Measurements from ENCODE around the gene TBC1D12.

Gene TBC1D12

DNA sequence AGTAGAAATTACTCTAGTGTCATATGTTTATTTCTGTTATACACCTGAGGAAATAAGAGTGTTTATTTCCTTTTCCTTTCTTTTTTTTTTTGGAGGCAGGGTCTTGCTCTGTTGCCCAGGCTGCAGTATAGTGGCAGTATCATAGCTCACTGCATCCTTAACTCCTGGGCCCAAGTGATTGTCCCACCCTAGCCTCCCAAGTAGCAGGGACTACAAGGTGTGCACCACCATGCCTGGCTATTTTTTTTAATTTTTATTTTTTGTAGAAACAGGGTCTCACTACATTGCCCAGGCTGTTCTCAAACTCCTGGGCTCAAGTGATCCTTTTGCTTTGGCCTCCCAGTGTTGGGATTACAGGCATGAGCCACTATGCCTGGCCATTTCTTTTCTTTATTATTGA, 37.8 kb downstream of the TBC1D12 start:
- no peak overlapping the region for H3K4me3 ChIP-seq (ENCODE audit: low read length)
- DNase-seq (ENCODE audit: low read depth, low spot score), result no peak

DNA sequence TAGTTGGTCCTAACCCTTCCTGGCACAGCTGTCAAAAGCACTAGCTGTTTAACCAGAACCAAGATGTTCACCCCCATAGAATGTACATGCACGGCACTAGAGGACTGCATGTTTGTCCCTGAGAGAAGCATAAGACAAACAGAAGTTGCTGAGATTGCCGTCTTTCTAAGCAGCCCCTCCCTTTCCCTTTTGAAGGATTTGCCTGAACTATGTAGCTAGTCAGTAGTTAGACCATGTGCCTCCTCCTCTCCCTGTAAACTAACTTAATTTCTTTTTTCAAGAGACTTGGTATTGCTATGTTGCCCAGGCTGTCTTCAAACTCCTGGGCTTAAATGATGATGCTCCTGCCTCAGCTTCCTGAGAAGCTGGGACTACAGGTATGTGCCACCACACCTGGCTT, 40.7 kb downstream of the TBC1D12 start:
- no peak overlapping the region for H3K4me3 ChIP-seq (ENCODE audit: low read length)
- DNase-seq (ENCODE audit: low read depth, low spot score), result no peak

- DNase-seq (ENCODE audit: low read depth, low spot score), result no peak
- H3K4me3 ChIP-seq (ENCODE audit: low read length), result no peak overlapping the region
Measured at GRCh38 chr10:94443549-94443948, 41.2 kb downstream of the TBC1D12 start.

DNA sequence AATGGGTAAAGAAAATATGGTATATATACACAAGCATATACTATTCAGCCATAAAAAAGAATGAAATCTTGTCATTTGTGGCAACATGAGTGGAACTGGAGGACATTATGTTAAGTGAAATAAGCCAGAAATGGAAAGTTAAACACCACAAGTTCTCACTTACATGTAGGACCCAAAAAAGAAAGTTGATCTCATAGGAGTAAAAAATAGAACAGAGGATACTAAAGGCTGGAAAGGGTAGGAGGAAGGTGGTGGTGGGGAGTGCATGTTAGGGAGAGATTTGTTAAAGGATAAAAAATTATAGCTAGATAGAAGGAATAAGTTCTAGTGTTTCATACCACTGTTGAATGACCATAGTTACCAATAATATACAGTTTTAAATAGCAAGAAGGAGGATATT, 48.4 kb downstream of the TBC1D12 start:
- no peak for DNase-seq (ENCODE audit: low read depth, low spot score)
- no peak overlapping the region for H3K4me3 ChIP-seq (ENCODE audit: low read length)

GRCh38 chr10:94451883-94452519, 49.7 kb downstream of the TBC1D12 start:
- DNase-seq (ENCODE audit: low read depth, low spot score), result no peak

GRCh38 chr10:94456942-94457341, 54.6 kb downstream of the TBC1D12 start:
- no peak for DNase-seq (ENCODE audit: low read depth, low spot score)
- no peak overlapping the region for H3K4me3 ChIP-seq (ENCODE audit: low read length)

More at GRCh38 chr10:94451883-94452519, 49.7 kb downstream of the TBC1D12 start:
- H3K4me3 ChIP-seq (ENCODE audit: low read length), result no peak overlapping the region

DNA sequence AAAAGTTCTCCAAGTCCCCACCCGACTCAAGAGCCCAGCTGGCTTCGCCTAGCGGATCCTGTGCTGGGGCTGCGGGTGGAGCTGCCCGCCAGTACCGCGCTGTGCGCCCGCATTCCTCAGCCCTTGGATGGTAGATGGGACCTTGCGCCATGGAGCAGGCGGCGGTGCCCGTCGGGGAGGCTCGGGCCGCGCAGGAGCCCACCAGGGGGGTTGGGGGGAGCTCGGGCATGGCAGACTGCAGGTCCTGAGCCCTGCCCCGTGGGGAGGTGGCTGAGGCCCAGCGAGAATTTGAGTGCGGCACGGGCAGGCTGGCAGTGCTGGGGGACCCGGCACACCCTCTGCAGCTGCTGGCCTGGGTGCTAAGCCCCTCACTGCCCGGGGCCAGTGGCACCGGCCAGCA, 57.0 kb downstream of the TBC1D12 start:
- H3K4me3 ChIP-seq (ENCODE audit: low read length), result no peak overlapping the region
- DNase-seq (ENCODE audit: low read depth, low spot score), result no peak

GRCh38 chr10:94461503-94461902, 59.2 kb downstream of the TBC1D12 start:
- H3K4me3 ChIP-seq (ENCODE audit: low read length), result no peak overlapping the region
- no peak for DNase-seq (ENCODE audit: low read depth, low spot score)

DNA sequence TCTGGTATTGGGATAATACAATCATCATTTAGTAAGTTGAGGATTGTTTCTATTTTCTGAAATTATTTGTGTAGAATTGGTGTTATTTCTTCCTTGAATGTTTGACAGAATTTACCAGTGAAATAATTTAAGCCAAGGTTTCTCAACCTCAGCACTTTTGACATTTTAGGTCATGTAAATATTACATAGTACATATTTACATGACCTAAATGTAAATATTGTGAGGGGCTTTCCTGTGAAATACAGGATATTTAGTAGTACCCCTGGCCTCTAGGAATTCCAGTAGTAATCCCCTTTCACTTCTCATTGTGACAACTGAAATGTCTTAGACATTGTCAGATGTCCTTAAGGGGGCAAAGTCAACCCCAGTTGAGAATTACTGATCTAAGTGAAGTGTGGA, 59.8 kb downstream of the TBC1D12 start:
- DNase-seq (ENCODE audit: low read depth, low spot score), result no peak
- H3K4me3 ChIP-seq (ENCODE audit: low read length), result no peak overlapping the region

- H3K4me3 ChIP-seq (ENCODE audit: low read length), result no peak overlapping the region
- DNase-seq (ENCODE audit: low read depth, low spot score), result no peak
Measured at GRCh38 chr10:94465684-94466083, 63.3 kb downstream of the TBC1D12 start.

DNA sequence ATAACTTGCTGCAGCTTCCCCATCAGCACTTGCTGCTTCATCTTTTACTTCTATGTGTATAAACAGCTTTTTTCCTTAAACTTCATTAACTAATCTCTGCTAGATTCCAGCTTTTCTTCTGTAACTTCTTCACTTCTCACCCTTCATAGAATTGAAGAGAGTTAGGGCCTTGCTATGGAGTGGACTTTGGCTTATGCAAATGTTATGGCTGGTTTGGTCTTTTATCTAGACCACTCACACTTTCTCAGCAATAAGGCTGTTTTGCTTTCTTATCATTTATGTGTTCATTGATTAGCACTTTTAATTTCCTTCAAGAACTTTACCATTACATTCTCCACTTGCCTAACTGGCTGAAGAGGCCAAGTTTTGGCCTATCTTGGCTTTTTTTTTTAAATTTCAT, 79.1 kb downstream of the TBC1D12 start:
- H3K4me3 ChIP-seq (ENCODE audit: low read length), result no peak overlapping the region
- DNase-seq (ENCODE audit: low read depth, low spot score), result no peak

GRCh38 chr10:94483970-94484369, 81.6 kb downstream of the TBC1D12 start:
- H3K4me3 ChIP-seq (ENCODE audit: low read length), result no peak overlapping the region
- no peak for DNase-seq (ENCODE audit: low read depth, low spot score)

- DNase-seq (ENCODE audit: low read depth, low spot score), result no peak
- no peak overlapping the region for H3K4me3 ChIP-seq (ENCODE audit: low read length)
Measured at GRCh38 chr10:94485094-94485493, 82.8 kb downstream of the TBC1D12 start.

- no peak for DNase-seq (ENCODE audit: low read depth, low spot score)
- H3K4me3 ChIP-seq (ENCODE audit: low read length), result no peak overlapping the region
Measured at GRCh38 chr10:94487575-94487974, 85.2 kb downstream of the TBC1D12 start.

DNA sequence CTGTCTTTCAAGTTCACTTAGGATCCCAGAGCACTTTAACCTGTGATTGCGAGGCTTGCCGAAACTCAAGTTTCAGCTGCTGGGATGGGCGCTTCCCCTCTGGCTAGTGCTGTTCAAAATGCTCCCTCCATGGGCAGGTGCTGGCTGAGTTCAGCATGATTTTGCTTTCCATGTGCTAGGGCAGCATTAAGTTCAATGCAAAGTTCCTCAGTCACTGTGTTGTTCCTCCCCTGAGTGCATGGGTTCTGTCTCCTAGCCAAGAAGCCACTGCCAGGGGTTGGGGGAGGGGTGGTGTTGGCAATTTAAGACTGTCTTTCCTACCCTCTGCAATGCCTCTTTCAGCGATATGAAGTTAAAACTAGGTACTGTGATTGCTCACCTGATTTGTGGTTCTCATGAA, 86.8 kb downstream of the TBC1D12 start:
- DNase-seq (ENCODE audit: low read depth, low spot score), result no peak
- no peak overlapping the region for H3K4me3 ChIP-seq (ENCODE audit: low read length)

DNA sequence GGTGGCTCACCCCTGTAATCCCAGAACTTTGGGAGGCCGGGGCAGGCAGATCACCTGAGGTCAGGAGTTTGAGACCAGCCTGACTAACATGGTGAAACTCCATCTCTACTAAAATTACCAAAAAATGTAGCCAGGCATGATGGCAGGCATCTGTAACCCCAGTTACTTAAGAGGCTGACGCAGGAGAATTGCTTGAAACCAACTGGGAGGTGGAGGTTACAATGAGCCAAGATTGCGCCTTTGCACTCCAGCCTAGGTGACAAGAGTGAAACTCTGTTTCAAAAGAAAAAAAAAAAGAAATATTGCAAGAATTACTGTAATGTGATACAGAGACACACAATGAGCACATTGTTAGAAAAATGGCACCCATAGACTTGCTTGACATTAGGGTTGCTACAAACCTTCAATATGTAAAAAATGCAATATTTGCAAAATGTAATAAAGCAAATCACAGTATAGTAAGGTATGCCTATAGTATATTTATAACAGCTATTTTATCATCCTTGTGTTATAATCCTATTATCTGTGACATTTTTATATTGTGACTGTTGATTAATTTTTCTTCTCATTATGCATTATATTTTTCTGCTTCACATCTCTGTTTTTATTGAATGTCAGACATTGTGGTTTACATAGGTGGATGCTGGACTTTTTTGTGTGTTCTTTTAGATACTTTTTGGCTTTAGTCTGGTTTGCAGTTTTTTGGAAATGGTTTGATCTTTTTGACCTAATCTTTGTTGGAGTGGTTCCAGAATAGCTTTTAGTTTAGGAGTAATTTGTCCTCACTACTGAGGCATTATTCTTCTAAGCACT, 87.8 kb downstream of the TBC1D12 start:
- H3K4me3 ChIP-seq (ENCODE audit: low read length), result no peak overlapping the region
- DNase-seq (ENCODE audit: low read depth, low spot score), result no peak

DNA sequence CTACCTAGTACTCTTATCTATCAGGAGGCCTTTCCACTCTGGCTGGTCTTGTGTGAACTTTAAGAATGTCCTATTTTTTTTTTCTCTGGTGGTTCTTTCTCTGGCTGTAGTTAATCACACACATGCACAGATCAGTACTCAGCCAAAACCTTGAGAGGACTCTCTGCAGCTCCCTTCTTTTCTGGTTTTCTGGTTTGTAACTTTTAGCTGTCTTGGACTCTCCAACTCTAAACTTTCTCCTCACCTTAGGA, 88.4 kb downstream of the TBC1D12 start:
- no peak for DNase-seq (ENCODE audit: low read depth, low spot score)
- H3K4me3 ChIP-seq (ENCODE audit: low read length), result no peak overlapping the region

DNA sequence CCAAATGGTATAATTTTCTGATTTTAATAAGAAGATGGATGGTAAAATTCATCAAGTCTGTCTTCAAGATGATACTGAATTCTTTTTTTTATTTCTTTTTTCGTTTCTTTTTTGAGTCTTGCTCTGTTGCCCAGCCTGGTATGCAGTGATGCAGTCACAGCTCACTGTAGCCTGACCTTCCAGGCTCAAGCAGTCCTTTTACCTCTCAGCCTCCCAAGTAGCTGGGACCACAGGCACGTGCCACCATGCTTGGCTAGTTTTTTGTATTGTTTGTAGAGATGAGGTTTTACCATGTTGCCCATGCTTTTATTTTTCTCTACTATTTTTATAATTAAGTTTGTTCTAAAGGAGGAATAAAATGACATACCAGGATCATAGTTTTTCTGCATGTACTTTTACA, 91.1 kb downstream of the TBC1D12 start:
- no peak overlapping the region for H3K4me3 ChIP-seq (ENCODE audit: low read length)
- DNase-seq (ENCODE audit: low read depth, low spot score), result no peak

GRCh38 chr10:94496010-94496409, 93.7 kb downstream of the TBC1D12 start:
- DNase-seq (ENCODE audit: low read depth, low spot score), result no peak
- H3K4me3 ChIP-seq (ENCODE audit: low read length), result no peak overlapping the region

DNA sequence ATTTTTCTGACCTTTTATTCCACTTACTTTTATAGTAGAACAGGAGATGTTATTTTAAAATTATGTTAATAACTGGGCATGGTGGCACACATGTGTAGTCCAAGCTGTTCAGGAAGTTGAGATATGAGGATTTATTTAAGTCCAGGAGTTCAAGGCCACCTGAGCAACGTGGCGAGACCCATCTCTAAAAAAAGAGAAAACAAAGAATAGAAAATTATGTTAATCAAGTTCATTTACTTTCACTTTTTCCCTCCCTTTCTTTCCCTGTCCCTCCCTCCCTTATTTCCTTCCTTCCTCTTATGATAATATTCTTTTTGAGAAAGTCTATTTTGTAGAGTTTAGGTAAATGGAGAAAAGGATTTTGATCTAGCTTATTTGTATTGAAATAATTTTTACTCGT, 94.3 kb downstream of the TBC1D12 start:
- no peak for DNase-seq (ENCODE audit: low read depth, low spot score)
- no peak overlapping the region for H3K4me3 ChIP-seq (ENCODE audit: low read length)

DNA sequence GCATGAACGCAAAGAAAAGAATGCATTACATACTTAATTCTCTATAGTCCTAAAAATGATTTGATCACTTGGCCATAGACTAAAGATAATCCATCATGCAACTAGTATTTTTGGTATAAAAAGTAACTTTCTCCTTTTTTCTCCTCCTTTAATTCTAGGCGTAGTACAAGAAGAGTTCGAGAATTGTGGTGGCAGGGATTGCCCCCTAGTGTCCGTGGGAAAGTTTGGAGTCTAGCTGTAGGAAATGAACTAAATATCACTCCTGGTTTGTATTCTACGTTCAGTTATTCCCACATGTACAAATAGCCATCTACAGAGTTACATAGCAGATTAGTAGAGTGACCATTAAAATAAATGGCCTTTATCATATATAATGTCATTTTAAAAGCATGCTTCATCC, 97.7 kb downstream of the TBC1D12 start:
- DNase-seq (ENCODE audit: low read depth, low spot score), result no peak
- no peak overlapping the region for H3K4me3 ChIP-seq (ENCODE audit: low read length)
